ENCODE results near the gene DGKB. TPM values are rescaled to one million over a fixed set of nuclear protein-coding genes. Genes with fewer than 3 reads are reported as not detected.

The DGKB gene
- total and polyA plus RNA-seq, 2 of the 8 experiments (the other 6 are each of a cell fraction or from before 2014, with no cell fraction given), result 1.9 to 2.6 TPM

DNA sequence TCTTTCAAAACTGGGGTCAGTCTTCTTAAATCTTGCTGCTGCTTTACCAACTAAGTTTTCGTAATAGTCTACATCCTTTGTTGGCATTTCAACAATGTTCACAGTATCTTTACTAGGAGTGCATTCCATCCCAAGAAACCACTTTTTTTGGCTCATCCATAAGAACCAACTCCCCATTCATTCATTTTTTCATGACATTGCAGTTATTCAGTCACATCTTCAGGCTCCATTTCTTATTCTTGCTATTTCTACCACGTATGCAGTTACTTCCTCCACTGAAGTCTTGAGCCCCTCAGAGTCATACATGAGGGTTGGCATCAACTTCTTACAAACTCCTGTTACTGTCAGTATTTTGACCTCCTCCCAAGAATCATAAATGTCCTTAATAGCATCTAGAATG is 392.3 kb downstream of the DGKB start (continued):
- TF ChIP-seq, protein P1, sequence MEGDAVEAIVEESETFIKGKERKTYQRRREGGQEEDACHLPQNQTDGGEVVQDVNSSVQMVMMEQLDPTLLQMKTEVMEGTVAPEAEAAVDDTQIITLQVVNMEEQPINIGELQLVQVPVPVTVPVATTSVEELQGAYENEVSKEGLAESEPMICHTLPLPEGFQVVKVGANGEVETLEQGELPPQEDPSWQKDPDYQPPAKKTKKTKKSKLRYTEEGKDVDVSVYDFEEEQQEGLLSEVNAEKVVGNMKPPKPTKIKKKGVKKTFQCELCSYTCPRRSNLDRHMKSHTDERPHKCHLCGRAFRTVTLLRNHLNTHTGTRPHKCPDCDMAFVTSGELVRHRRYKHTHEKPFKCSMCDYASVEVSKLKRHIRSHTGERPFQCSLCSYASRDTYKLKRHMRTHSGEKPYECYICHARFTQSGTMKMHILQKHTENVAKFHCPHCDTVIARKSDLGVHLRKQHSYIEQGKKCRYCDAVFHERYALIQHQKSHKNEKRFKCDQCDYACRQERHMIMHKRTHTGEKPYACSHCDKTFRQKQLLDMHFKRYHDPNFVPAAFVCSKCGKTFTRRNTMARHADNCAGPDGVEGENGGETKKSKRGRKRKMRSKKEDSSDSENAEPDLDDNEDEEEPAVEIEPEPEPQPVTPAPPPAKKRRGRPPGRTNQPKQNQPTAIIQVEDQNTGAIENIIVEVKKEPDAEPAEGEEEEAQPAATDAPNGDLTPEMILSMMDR (IDR thresholded peaks at IDR 0.05; ENCODE audit: control extremely low read depth in 1 of 3, insufficient read depth in 1 of 3, low read depth in 1 of 3, low read length in 3 of 3), result no peak
- no peak for TF ChIP-seq SIN3A (conservative IDR thresholded peaks at IDR 0.05 in 1 of 2, IDR thresholded peaks at IDR 0.05 in 1 of 2; ENCODE audit: low read depth in 1 of 2, low read length in 2 of 2)

Data from H1 (cell line).